GM11168 (cell line): ENCODE results near the gene SPRR2B.
"Not testable (repeated sequence)": the region's sequence is repeated elsewhere in the genome, so short reads cannot be mapped to it uniquely, and the experiment has no call there.

Source experiments
- in situ Hi-C: fragments of 300-500 bp; cut with MboI; formaldehyde crosslinking; loops from one replicate; pipeline ENCODE4 v1.12.0; 2022; ENCODE audit warnings: low sequenced_read_pairs; ENCODE audit not compliant: unreplicated experiment

The SPRR2B gene

GRCh38 chr1:153040950-153041631 is 30.3 kb downstream of the SPRR2B start, which contains the start of gene SPRR2D:
Gene SPRR2D (minus strand): TSS chr1:153041120. CDS start chr1:153040346, 774 bp downstream.
- in situ Hi-C loops = no loop called here

- in situ Hi-C loops = no loop called here
Observed at GRCh38 chr1:153035211-153035610, 36.2 kb downstream of the SPRR2B start.

GRCh38 chr1:153032677-153033308 is 38.6 kb downstream of the SPRR2B start:
- in situ Hi-C loops = no loop called here

GRCh38 chr1:153032073-153032472 is 39.3 kb downstream of the SPRR2B start:
- in situ Hi-C loops = no loop called here

GRCh38 chr1:153030895-153031294 is 40.5 kb downstream of the SPRR2B start, which contains the start of gene SPRR1B:
Gene SPRR1B (plus strand): TSS chr1:153031203. CDS start chr1:153032346, 1,143 bp downstream.
- in situ Hi-C loops = no loop called here

GRCh38 chr1:153028766-153029165 is 42.6 kb downstream of the SPRR2B start:
- in situ Hi-C loops = no loop called here

- in situ Hi-C loops = no loop called here
Observed at GRCh38 chr1:153025797-153026196, 45.6 kb downstream of the SPRR2B start.

GRCh38 chr1:153024413-153024812 is 47.0 kb downstream of the SPRR2B start:
- in situ Hi-C loops = no loop called here

- in situ Hi-C loops = no loop called here
Observed at GRCh38 chr1:153023109-153023508, 48.3 kb downstream of the SPRR2B start.

GRCh38 chr1:153022340-153022739 is 49.1 kb downstream of the SPRR2B start:
- in situ Hi-C loops = not testable (repeated sequence)

- in situ Hi-C loops = not testable (repeated sequence)
Observed at GRCh38 chr1:153021829-153022228, 49.6 kb downstream of the SPRR2B start.
